Renal pelvis (tissue), 4 donors: ENCODE results near the gene DYNC1LI1. TPM values are rescaled to one million over a fixed set of nuclear protein-coding genes. Genes with fewer than 3 reads are reported as not detected.
A peak's percentile ranks its signal among the peaks of the same experiment; 100 is the strongest.
"Not testable (repeated sequence)": the region's sequence is repeated elsewhere in the genome, so short reads cannot be mapped to it uniquely, and the experiment has no call there.

ENCODE experiments used
- DNase-seq: peaks from one replicate; pipeline ENCODE4 v3.0.0-alpha.2; 2013
- polyA plus RNA-seq, 3 donors: library from polyadenylated mRNA; unstranded; fragments of 120-200 nt; gene quantifications; one replicate each; pipeline ENCODE4 v1.2.1, GENCODE V29; 2013; ENCODE audit not compliant: insufficient read length in 3 of 3

The DYNC1LI1 gene
- polyA plus RNA-seq, 3 donors: 34.5 to 36.4 (median 35.9) TPM

- peak; percentile 30 for DNase-seq
Measured at GRCh38 chr3:32551087-32551486, 19.6 kb downstream of the DYNC1LI1 start.

- no peak for DNase-seq
Measured at GRCh38 chr3:32545305-32545704, 25.4 kb downstream of the DYNC1LI1 start.

GRCh38 chr3:32544894-32545293 lies 25.8 kb downstream of the DYNC1LI1 start:
- no peak for DNase-seq

GRCh38 chr3:32542807-32543206 lies 27.9 kb downstream of the DYNC1LI1 start:
- no peak for DNase-seq

GRCh38 chr3:32540899-32541298 lies 29.8 kb downstream of the DYNC1LI1 start:
- DNase-seq: no peak

GRCh38 chr3:32532434-32532833 lies 38.2 kb downstream of the DYNC1LI1 start:
- DNase-seq: no peak

GRCh38 chr3:32531010-32531647 lies 39.5 kb downstream of the DYNC1LI1 start:
- DNase-seq: no peak

- no peak for DNase-seq
Measured at GRCh38 chr3:32525720-32526119, 44.9 kb downstream of the DYNC1LI1 start.

GRCh38 chr3:32522682-32523081 lies 48.0 kb downstream of the DYNC1LI1 start:
- DNase-seq: no peak

GRCh38 chr3:32518921-32519320 lies 51.7 kb downstream of the DYNC1LI1 start:
- DNase-seq: not testable (repeated sequence)

GRCh38 chr3:32516751-32517150 lies 53.9 kb downstream of the DYNC1LI1 start:
- not testable (repeated sequence) for DNase-seq

- no peak for DNase-seq
Measured at GRCh38 chr3:32511005-32511404, 59.7 kb downstream of the DYNC1LI1 start.

GRCh38 chr3:32510075-32510724 lies 60.5 kb downstream of the DYNC1LI1 start:
- peak; percentile 71 for DNase-seq

GRCh38 chr3:32508711-32509110 lies 61.9 kb downstream of the DYNC1LI1 start:
- peak; percentile 63 for DNase-seq

GRCh38 chr3:32506466-32506865 lies 64.2 kb downstream of the DYNC1LI1 start:
- DNase-seq: no peak

- DNase-seq: no peak
Measured at GRCh38 chr3:32502946-32503286, 67.7 kb downstream of the DYNC1LI1 start.

- peak; percentile 80 for DNase-seq
Measured at GRCh38 chr3:32502118-32502945, 68.3 kb downstream of the DYNC1LI1 start, which contains the start of gene CMTM6. CMTM6 (minus strand) TSS chr3:32502852; CDS start chr3:32502745, 107 bp downstream.

GRCh38 chr3:32501783-32502117 lies 68.9 kb downstream of the DYNC1LI1 start:
- no peak for DNase-seq

- DNase-seq: no peak
Measured at GRCh38 chr3:32500880-32501782, 69.5 kb downstream of the DYNC1LI1 start.

GRCh38 chr3:32500231-32500630 lies 70.4 kb downstream of the DYNC1LI1 start:
- DNase-seq: no peak

GRCh38 chr3:32499585-32499984 lies 71.1 kb downstream of the DYNC1LI1 start:
- no peak for DNase-seq

GRCh38 chr3:32498992-32499391 lies 71.7 kb downstream of the DYNC1LI1 start:
- DNase-seq: no peak
